Activated CD8-positive, alpha-beta T cell treated with anti-CD3 and anti-CD28 coated beads for 36 hours (primary cell): Measurements from ENCODE around the gene SPATA31C2. TPM values are rescaled to one million over a fixed set of nuclear protein-coding genes. Genes with fewer than 3 reads are reported as not detected.

Experiments
- ATAC-seq: fragments of 200-7000 bp; cut with Tn5 transposase; one replicate; pipeline ENCODE4 v1.10.0; 2021; ENCODE audit warnings: mild to moderate bottlenecking, moderate library complexity
- CTCF ChIA-PET: fragments of 350-600 bp; sonication (Branson Sonifier 250); formaldehyde crosslinking; loops from one replicate; lab custom pipeline; 2021; ENCODE audit warnings: antibody characterized with exemption; lab: Charles Lee
- POLR2A ChIA-PET: fragments of 350-600 bp; sonication (Branson Sonifier 250); formaldehyde crosslinking; loops from one replicate; lab custom pipeline; 2021; ENCODE audit warnings: antibody characterized with exemption; lab: Charles Lee
- DNase-seq: peaks from one replicate; pipeline ENCODE4 v3.0.0-alpha.2; 2020
- H3K27ac Mint-ChIP-seq: one replicate; pipeline ENCODE4 v1.8.0; 2021; ENCODE audit warnings: mild to moderate bottlenecking, mixed read lengths
- H3K27me3 Mint-ChIP-seq: one replicate; pipeline ENCODE4 v1.8.0; 2021; ENCODE audit warnings: mixed read lengths
- H3K36me3 Mint-ChIP-seq: one replicate; pipeline ENCODE4 v1.8.0; 2021; ENCODE audit warnings: low read depth, mixed read lengths
- H3K4me1 Mint-ChIP-seq: one replicate; pipeline ENCODE4 v1.8.0; 2021; ENCODE audit warnings: low read depth, mixed read lengths
- H3K4me3 Mint-ChIP-seq: one replicate; pipeline ENCODE4 v1.8.0; 2021; ENCODE audit warnings: mild to moderate bottlenecking, moderate library complexity, mixed read lengths
- H3K9me3 Mint-ChIP-seq: one replicate; pipeline ENCODE4 v1.8.0; 2021; ENCODE audit warnings: mixed read lengths
- intact Hi-C: fragments of 100-400 bp; cut with micrococcal nuclease; formaldehyde crosslinking; loops from one replicate; pipeline ENCODE4 v1.10.0; 2022
- total RNA-seq, 2 experiments: library from RNA; stranded (reverse); gene quantifications; one replicate each; pipeline ENCODE4 v1.2.3, GENCODE V29; 2021
- TF ChIP-seq, protein P1 (sequence below): fragments of 200-600 bp; IDR thresholded peaks from one replicate; pipeline ENCODE4 v1.8.0; 2022; ENCODE audit warnings: antibody characterized with exemption, mild to moderate bottlenecking

Gene SPATA31C2
- total RNA-seq, 2 experiments from 2014 or later = 0.07 to 0.09 TPM

DNA sequence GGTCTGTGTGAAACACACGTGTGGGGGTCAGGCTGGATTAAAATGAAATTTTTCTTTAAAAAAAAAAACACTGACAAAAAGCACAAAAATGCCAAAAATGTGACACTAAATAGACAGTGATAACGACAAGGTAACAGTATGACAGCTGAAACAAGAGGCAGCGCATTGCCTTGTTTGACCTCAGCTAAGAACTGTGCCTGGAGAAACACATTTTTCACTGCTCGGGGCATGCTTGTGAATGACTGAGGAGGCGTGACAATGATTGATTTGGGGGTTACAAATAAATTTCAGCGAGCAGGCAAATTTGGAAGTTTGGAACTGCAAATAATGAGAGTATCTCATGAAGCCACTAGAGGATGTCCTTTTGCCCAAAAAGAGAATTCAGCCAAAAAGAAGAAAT, 44.2 kb upstream of the SPATA31C2 start:
- H3K4me1 Mint-ChIP-seq = peaks cover 8% of the 10 kb centered on the region
- no peak overlapping the region for H3K27ac Mint-ChIP-seq
- no peaks in the 10 kb centered on the region for H3K9me3 Mint-ChIP-seq
- intact Hi-C loops = no loop called here
- H3K4me3 Mint-ChIP-seq = no peak overlapping the region
- DNase-seq = no peak
- POLR2A ChIA-PET = no interaction called here
- H3K27me3 Mint-ChIP-seq = peaks cover 21% of the 10 kb centered on the region
- H3K36me3 Mint-ChIP-seq = no peaks in the 10 kb centered on the region
- TF ChIP-seq, protein P1, sequence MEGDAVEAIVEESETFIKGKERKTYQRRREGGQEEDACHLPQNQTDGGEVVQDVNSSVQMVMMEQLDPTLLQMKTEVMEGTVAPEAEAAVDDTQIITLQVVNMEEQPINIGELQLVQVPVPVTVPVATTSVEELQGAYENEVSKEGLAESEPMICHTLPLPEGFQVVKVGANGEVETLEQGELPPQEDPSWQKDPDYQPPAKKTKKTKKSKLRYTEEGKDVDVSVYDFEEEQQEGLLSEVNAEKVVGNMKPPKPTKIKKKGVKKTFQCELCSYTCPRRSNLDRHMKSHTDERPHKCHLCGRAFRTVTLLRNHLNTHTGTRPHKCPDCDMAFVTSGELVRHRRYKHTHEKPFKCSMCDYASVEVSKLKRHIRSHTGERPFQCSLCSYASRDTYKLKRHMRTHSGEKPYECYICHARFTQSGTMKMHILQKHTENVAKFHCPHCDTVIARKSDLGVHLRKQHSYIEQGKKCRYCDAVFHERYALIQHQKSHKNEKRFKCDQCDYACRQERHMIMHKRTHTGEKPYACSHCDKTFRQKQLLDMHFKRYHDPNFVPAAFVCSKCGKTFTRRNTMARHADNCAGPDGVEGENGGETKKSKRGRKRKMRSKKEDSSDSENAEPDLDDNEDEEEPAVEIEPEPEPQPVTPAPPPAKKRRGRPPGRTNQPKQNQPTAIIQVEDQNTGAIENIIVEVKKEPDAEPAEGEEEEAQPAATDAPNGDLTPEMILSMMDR = no peak
- ATAC-seq = no peak
- CTCF ChIA-PET = no interaction called here

DNA sequence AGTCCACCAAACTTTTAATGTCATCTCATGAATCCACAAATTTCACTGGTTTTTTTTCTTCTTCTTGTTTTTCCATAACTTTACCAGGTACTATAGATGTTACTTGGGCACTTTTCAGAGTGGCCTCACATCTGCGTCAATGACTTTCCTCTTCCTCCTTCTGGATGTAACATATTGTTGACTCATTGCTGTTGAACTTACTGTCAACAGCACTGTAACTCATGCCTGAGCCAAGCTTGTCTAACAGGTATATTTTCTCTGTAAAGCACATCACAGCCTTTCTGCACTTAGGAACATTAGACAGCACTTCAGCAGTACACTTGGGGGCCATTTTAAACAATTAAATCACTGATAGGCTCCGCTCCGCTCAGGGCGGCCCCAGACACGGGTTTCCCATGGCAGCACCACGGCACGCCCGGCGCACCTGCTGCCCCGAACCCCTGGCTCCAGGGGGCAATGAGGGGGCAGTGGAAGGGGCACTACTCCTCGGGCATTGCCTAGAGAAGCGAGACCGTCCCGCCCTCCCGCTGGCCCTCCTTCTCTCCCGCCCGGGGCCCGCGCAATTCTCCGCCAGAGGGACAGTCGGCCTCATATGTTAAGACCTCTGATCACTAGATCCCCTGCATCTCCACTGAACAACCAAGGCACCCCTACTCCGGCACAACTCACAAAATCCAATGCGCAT, 41.9 kb upstream of the SPATA31C2 start:
- Mint-ChIP-seq H3K4me1 (peaks cover 8% of the 10 kb centered on the region), H3K36me3 (no peaks in the 10 kb centered on the region), H3K4me3 (no peak overlapping the region), H3K27ac (no peak overlapping the region), H3K9me3 (no peaks in the 10 kb centered on the region), H3K27me3 (peaks cover 18% of the 10 kb centered on the region)
- no peak for ATAC-seq
- CTCF ChIA-PET = no interaction called here
- no peak for DNase-seq
- POLR2A ChIA-PET = no interaction called here
- intact Hi-C loops = no loop called here
- TF ChIP-seq, protein P1 = no peak

- peaks cover 17% of the 10 kb centered on the region for H3K27me3 Mint-ChIP-seq
- H3K36me3 Mint-ChIP-seq = no peaks in the 10 kb centered on the region
- POLR2A ChIA-PET = no interaction called here
- ATAC-seq (peak; percentile 77), DNase-seq (peak; percentile 50)
- intact Hi-C loops = no loop called here
- CTCF ChIA-PET = no interaction called here
- H3K27ac Mint-ChIP-seq = no peak overlapping the region
- H3K4me1 Mint-ChIP-seq = peaks cover 8% of the 10 kb centered on the region
- no peaks in the 10 kb centered on the region for H3K9me3 Mint-ChIP-seq
- TF ChIP-seq, protein P1 = no peak
- no peak overlapping the region for H3K4me3 Mint-ChIP-seq
Observed at GRCh38 chr9:88179062-88179521, 40.8 kb upstream of the SPATA31C2 start.

GRCh38 chr9:88178641-88179040, 40.4 kb upstream of the SPATA31C2 start:
- H3K36me3 Mint-ChIP-seq = no peaks in the 10 kb centered on the region

DNA sequence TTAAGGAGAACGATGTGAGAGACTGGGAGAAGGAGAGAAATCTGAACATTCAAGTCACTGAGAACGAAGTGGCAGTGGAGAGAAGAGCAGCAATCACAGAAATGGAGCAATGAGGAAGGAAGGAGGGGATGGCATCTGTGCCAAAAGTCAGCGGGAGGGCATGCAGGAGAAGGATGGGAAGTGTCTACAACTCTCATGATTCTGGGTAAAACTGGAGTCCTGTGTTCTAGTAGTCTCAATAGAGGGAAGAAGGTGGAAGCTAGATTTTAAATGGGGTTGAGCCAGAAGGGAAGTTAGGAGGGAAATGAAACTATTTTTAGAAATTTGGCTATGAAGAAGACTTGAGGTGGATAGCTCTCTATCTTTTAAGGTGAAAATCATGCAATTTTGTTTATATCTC, 39.1 kb upstream of the SPATA31C2 start:
- ATAC-seq (no peak), DNase-seq (no peak)
- no peaks in the 10 kb centered on the region for H3K36me3 Mint-ChIP-seq
- ChIA-PET CTCF (no interaction called here), POLR2A (no interaction called here)
- peaks cover 8% of the 10 kb centered on the region for H3K4me1 Mint-ChIP-seq
- no peaks in the 10 kb centered on the region for H3K9me3 Mint-ChIP-seq
- intact Hi-C loops = no loop called here
- H3K4me3 Mint-ChIP-seq = no peak overlapping the region
- H3K27me3 Mint-ChIP-seq = peaks cover 11% of the 10 kb centered on the region
- H3K27ac Mint-ChIP-seq = no peak overlapping the region
- TF ChIP-seq, protein P1 = no peak

More at GRCh38 chr9:88178641-88179040, 40.4 kb upstream of the SPATA31C2 start:
- intact Hi-C loops = no loop called here
- DNase-seq = no peak
- ChIA-PET POLR2A (no interaction called here), CTCF (no interaction called here)
- no peak for ATAC-seq
- Mint-ChIP-seq H3K4me1 (peaks cover 8% of the 10 kb centered on the region), H3K4me3 (no peak overlapping the region), H3K27me3 (peaks cover 17% of the 10 kb centered on the region), H3K27ac (no peak overlapping the region), H3K9me3 (no peaks in the 10 kb centered on the region)
- TF ChIP-seq, protein P1 = no peak
